Measurements from ENCODE around the gene SYMPK.

- TF ChIP-seq EZH2 (IDR thresholded peaks at IDR 0.05) = no peak
- TF ChIP-seq POLR2AphosphoS5 (IDR thresholded peaks at IDR 0.05; ENCODE audit: borderline replicate concordance, low read depth, low read length) = peak; percentile 79
These were observed at the start of gene SYMPK for GRCh38 chr19:45862564-45863334.

Data from SK-N-MC (cell line).